ENCODE data around the gene KCTD5. TPM values are rescaled to one million over a fixed set of nuclear protein-coding genes. Genes with fewer than 3 reads are reported as not detected.

KCTD5 gene
- polyA plus RNA-seq, 1 donor (not counting 4 experiments of a cell fraction or from before 2014, with no cell fraction given): 29.0 TPM

DNA sequence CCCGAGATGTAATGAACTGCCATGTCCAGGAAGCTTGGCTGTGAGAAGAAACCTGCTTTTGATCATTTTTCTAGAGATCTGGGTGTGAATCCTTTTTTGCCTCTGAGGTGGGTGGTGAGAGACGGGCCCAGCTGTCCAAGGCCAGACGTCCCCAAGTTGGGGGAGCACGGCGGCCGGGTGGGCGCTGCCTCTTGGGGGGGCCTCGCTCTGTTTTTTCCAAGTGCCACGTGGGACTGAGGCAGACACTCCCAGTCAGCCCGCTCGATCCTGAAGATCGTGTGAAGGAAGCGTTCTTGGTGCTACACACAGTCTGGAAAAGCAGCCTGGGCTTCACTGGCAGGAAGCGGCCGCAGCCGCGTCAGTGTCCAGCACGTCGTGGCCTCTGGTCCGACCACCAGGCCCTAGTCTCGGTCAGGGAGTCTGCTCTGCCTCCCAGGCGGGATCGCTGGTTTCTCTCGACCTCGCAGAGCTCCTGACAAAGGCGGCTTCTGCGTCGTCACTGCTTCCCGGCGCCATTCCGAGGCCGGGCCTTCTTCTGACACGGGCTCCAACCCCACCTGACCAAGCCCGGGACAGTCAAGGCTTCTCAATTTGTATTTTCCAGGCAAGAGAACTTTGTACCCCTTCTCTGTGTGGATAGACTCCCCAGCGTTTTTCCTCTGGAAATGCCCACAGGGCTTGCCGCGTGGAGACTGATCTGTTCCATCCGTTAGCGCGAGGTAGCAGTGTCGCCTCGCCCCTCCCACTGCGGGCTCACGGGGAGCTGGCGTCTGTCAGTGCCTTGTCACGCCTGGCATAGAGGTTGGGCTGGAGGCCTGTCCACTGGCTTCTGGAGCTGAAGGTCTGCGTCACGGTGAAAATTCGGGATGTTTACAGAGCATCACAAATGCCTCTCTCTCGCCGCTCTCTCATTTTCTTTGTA lies 25.3 kb downstream of the KCTD5 start:
- H3K4me2 ChIP-seq (ENCODE audit: control insufficient read depth, extremely low read depth, insufficient read depth, low read depth, low read length): no peak overlapping the region
- no peak overlapping the region for H3K9ac ChIP-seq (ENCODE audit: control insufficient read depth, extremely low read depth, insufficient read depth, low read length)
- no peak for FAIRE-seq
- H2AFZ ChIP-seq (ENCODE audit: control insufficient read depth, low read length): no peak overlapping the region
- no peaks in the 10 kb centered on the region for H3K79me2 ChIP-seq (ENCODE audit: control insufficient read depth, insufficient read depth, low read length)
- no peak overlapping the region for H3K4me3 ChIP-seq (ENCODE audit: control insufficient read depth in 2 of 3, extremely low read depth in 1 of 3, insufficient read depth in 2 of 3, low read depth in 1 of 3, low read length in 3 of 3)
- dilution Hi-C loops (cut with MboI; ENCODE audit: extremely low pct_ligation_motif_present, low sequenced_read_pairs): no loop called here
- no peaks in the 10 kb centered on the region for H3K9me1 ChIP-seq (ENCODE audit: control insufficient read depth, extremely low read depth, insufficient read depth, low read length)
- no peak for DNase-seq (ENCODE audit: low read depth, low spot score)
- H4K20me1 ChIP-seq (ENCODE audit: control insufficient read depth, extremely low read depth, insufficient read depth, low read length): no peaks in the 10 kb centered on the region
- no peak for TF ChIP-seq EZH2 (IDR thresholded peaks at IDR 0.05; ENCODE audit: low read length)
- TF ChIP-seq CTCF (optimal IDR thresholded peaks at IDR 0.05 in 1 of 3, IDR thresholded peaks at IDR 0.05 in 1 of 3, conservative IDR thresholded peaks at IDR 0.05 in 1 of 3; ENCODE audit: extremely low read depth in 1 of 3, insufficient read depth in 2 of 3, low read length in 3 of 3): no peak
- no peaks in the 10 kb centered on the region for H3K4me1 ChIP-seq (ENCODE audit: control insufficient read depth, extremely low read depth, insufficient read depth, low read length)
- no peaks in the 10 kb centered on the region for H3K27me3 ChIP-seq (ENCODE audit: control insufficient read depth, extremely low read depth, insufficient read depth, low read length)
- H3K9me3 ChIP-seq (ENCODE audit: control insufficient read depth, low read depth, low read length): no peaks in the 10 kb centered on the region
- H3K36me3 ChIP-seq (ENCODE audit: control insufficient read depth in 2 of 2, extremely low read depth in 1 of 2, insufficient read depth in 2 of 2, low read length in 2 of 2): peaks cover 3 to 33% of the 10 kb centered on the region in 2 experiments
- H3K27ac ChIP-seq (ENCODE audit: control insufficient read depth, insufficient read depth, low read length): no peak overlapping the region

DNA sequence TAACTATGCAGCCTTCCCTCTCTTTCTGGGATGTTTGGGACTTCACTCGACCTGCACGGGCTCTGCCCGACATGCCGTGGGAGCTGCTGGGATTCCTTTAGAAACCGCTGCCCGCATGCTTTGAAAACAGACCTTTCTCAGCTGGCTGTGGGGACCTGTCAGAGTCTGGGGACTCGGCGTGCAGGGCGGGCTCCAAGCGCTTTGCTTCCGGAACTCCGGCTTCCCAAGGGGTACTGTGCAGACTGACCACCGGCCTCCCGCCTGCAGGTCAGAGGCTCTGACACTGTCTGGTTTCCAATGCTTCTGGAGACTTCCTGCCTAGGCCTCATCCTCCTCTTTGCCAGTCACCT lies 25.9 kb downstream of the KCTD5 start:
- FAIRE-seq (no peak), DNase-seq (ENCODE audit: low read depth, low spot score) (no peak)
- dilution Hi-C loops (cut with MboI; ENCODE audit: extremely low pct_ligation_motif_present, low sequenced_read_pairs): no loop called here
- H3K9me3 ChIP-seq (ENCODE audit: control insufficient read depth, low read depth, low read length): no peaks in the 10 kb centered on the region
- no peak overlapping the region for H3K4me2 ChIP-seq (ENCODE audit: control insufficient read depth, extremely low read depth, insufficient read depth, low read depth, low read length)
- no peaks in the 10 kb centered on the region for H3K79me2 ChIP-seq (ENCODE audit: control insufficient read depth, insufficient read depth, low read length)
- no peak overlapping the region for H3K9ac ChIP-seq (ENCODE audit: control insufficient read depth, extremely low read depth, insufficient read depth, low read length)
- H2AFZ ChIP-seq (ENCODE audit: control insufficient read depth, low read length): no peak overlapping the region
- TF ChIP-seq CTCF (optimal IDR thresholded peaks at IDR 0.05 in 1 of 3, IDR thresholded peaks at IDR 0.05 in 1 of 3, conservative IDR thresholded peaks at IDR 0.05 in 1 of 3; ENCODE audit: extremely low read depth in 1 of 3, insufficient read depth in 2 of 3, low read length in 3 of 3): no peak
- no peaks in the 10 kb centered on the region for H3K9me1 ChIP-seq (ENCODE audit: control insufficient read depth, extremely low read depth, insufficient read depth, low read length)
- no peaks in the 10 kb centered on the region for H4K20me1 ChIP-seq (ENCODE audit: control insufficient read depth, extremely low read depth, insufficient read depth, low read length)
- peaks cover 0 to 28% of the 10 kb centered on the region in 2 experiments for H3K36me3 ChIP-seq (ENCODE audit: control insufficient read depth in 2 of 2, extremely low read depth in 1 of 2, insufficient read depth in 2 of 2, low read length in 2 of 2)
- no peak overlapping the region for H3K4me3 ChIP-seq (ENCODE audit: control insufficient read depth in 2 of 3, extremely low read depth in 1 of 3, insufficient read depth in 2 of 3, low read depth in 1 of 3, low read length in 3 of 3)
- no peaks in the 10 kb centered on the region for H3K27me3 ChIP-seq (ENCODE audit: control insufficient read depth, extremely low read depth, insufficient read depth, low read length)
- no peaks in the 10 kb centered on the region for H3K4me1 ChIP-seq (ENCODE audit: control insufficient read depth, extremely low read depth, insufficient read depth, low read length)
- H3K27ac ChIP-seq (ENCODE audit: control insufficient read depth, insufficient read depth, low read length): no peak overlapping the region

All from keratinocyte (primary cell).